Measurements from ENCODE around the gene CS. TPM values are rescaled to one million over a fixed set of nuclear protein-coding genes. Genes with fewer than 3 reads are reported as not detected.
"Not testable (repeated sequence)": the region's sequence is repeated elsewhere in the genome, so short reads cannot be mapped to it uniquely, and the experiment has no call there.

CS gene
- total RNA-seq, 6 experiments from 2014 or later, result 196 to 247 (median 232) TPM

DNA sequence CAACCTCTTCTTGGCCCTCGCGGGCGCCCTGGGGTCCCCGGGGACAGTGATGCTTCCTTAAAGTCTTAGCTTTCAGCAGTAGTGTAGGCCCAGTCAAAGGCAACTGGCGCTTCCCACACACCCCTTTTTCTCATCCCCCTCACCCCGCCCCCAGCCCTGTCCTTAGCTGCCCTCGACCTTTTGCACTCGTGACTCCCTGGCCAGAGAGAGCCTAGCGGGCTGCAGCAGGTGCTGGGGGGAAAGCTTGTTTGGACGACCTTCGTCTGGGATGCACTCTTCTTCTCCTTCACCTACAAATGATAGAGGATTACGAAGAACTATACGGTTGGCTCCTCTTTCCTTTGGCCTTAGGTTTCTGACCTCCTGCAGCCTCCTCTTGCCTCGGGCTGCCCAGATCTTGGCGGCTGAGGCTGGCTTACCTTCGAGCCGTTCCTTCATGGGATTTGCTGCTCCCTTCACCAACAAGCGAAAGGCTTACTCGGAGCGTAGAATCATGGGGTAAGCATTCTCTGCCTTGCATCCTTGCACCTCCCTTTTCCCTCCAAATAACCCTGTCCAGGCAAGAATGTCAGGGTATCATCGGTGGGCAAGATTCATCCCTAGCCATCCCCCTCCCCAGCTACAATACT is 32.6 kb downstream of the CS start:
- no peaks in the 10 kb centered on the region for H3K9me3 Mint-ChIP-seq
- no peaks in the 10 kb centered on the region; the same call in 1 of the 2 replicates for H3K36me3 Mint-ChIP-seq (ENCODE audit: low read depth)
- H3K4me1 Mint-ChIP-seq (ENCODE audit: low read depth), result peaks cover 23% of the 10 kb centered on the region
- peak overlapping the region; percentile 97 for H3K4me3 Mint-ChIP-seq
- TF ChIP-seq, protein P1, sequence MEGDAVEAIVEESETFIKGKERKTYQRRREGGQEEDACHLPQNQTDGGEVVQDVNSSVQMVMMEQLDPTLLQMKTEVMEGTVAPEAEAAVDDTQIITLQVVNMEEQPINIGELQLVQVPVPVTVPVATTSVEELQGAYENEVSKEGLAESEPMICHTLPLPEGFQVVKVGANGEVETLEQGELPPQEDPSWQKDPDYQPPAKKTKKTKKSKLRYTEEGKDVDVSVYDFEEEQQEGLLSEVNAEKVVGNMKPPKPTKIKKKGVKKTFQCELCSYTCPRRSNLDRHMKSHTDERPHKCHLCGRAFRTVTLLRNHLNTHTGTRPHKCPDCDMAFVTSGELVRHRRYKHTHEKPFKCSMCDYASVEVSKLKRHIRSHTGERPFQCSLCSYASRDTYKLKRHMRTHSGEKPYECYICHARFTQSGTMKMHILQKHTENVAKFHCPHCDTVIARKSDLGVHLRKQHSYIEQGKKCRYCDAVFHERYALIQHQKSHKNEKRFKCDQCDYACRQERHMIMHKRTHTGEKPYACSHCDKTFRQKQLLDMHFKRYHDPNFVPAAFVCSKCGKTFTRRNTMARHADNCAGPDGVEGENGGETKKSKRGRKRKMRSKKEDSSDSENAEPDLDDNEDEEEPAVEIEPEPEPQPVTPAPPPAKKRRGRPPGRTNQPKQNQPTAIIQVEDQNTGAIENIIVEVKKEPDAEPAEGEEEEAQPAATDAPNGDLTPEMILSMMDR (IDR thresholded peaks at IDR 0.05), result no peak
- peaks cover 4% of the 10 kb centered on the region for H3K27me3 Mint-ChIP-seq (ENCODE audit: insufficient read depth)
- no peak for DNase-seq
- H3K27ac Mint-ChIP-seq, result peak overlapping the region; percentile 22

DNA sequence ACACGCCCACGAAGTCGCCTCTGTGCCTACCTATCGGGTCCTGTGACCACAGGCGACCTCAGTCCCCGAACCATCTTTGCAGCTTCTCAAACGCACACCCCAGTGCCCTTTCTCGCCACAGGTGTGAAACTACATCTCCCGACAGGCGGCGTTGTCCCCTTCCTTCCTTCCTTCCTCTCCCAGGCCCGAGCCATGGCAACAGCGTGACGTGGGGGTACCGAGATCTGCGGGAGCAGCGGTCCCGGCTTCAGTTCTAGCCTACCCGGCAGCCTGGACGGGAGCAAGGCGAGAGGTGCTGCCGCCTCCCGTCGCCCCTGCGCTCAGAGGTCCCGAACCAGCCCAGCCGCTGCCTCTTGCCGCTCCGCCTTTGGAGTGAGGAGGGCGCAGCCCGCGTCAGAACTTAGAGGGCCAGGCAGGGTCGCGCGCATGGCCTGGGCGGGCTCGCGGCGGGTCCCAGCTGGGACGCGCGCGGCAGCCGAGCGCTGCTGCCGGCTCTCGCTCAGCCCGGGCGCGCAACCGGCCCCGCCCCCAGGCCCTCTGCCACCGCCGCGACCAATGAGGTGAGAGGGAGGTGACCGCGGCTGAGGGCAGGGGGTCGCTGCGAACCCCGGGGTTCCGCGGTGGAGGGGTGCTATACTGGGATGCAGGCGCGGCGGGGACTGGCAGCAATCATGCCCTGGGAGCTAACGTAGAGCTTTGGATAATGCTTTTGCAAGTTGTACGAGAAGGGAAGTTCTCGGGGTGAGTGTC is 33.3 kb downstream of the CS start, which contains the start of gene COQ10A:
TSS of gene COQ10A (plus strand) at position 250 of the 750 bp plus-strand sequence. CDS start at position 427, 177 bp downstream.
- Mint-ChIP-seq H3K4me1 (ENCODE audit: low read depth) (peaks cover 28% of the 10 kb centered on the region), H3K4me3 (peak within 1 kb of the TSS; percentile 97), H3K36me3 (ENCODE audit: low read depth) (peaks cover 3% of the 10 kb centered on the region), H3K27ac (peak within 1 kb of the TSS; percentile 95), H3K27me3 (ENCODE audit: insufficient read depth) (peaks cover 4% of the 10 kb centered on the region), H3K9me3 (no peaks in the 10 kb centered on the region)
- TF ChIP-seq, protein P1 (IDR thresholded peaks at IDR 0.05), result peak; percentile 87
- peak; percentile 87 for DNase-seq

DNA sequence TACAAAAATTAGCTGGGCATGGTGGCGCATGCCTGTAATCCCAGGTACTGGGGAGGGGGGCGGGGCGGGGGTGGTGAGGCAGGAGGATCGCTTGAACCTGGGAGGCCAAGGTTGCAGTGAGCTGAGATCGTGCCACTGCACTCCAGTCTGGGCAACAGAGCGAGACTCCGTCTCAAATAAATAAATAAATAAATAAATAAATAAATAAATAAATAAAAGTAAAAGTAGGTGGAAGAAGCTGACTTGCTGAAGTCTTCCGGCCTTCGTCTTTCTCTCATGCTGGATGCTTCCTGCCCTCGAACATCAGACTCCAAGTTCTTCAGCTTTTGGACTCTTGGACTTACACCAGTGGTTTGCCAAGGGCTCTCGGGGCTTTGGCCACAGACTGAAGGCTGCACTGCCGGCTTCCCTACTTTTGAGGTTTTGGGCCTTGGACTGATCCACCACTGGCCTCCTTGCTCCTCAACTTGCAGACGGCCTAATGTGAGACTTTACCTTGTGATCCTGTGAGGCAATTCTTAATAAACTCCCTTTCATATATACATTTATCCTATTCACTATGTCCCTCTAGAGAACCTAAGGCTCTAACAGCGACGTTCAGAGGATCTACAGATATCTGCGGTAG is 34.0 kb downstream of the CS start:
- not testable (repeated sequence) for DNase-seq; H3K36me3 Mint-ChIP-seq (ENCODE audit: low read depth); H3K9me3 Mint-ChIP-seq; H3K27me3 Mint-ChIP-seq (ENCODE audit: insufficient read depth)
- Mint-ChIP-seq H3K4me3 (peak overlapping the region; percentile 97), H3K27ac (peak overlapping the region; percentile 95), H3K4me1 (ENCODE audit: low read depth) (peaks cover 35% of the 10 kb centered on the region)

DNA sequence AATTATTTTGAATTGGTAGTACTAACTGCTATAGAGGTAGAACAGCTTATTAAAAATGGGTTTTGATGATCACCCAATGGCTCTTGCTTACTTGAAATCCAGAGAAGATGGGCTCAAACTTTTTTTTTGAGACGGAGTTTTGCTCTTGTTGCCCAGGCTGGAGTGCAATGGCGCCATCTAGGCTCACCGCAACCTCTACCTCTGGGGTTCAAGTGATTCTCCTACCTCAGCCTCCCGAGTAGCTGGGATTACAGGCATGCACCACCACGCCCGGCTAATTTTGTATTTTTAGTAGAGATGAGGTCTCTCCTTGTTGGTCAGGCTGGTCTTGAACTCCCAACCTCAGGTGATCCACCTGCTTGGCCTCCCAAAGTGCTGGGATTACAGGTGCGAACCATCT is 37.2 kb downstream of the CS start:
- not testable (repeated sequence) for H3K27me3 Mint-ChIP-seq (ENCODE audit: insufficient read depth); H3K27ac Mint-ChIP-seq; H3K36me3 Mint-ChIP-seq (ENCODE audit: low read depth); H3K4me3 Mint-ChIP-seq; DNase-seq; H3K9me3 Mint-ChIP-seq
- TF ChIP-seq, protein P1 (IDR thresholded peaks at IDR 0.05), result peak; percentile 47
- peaks cover 51% of the 10 kb centered on the region for H3K4me1 Mint-ChIP-seq (ENCODE audit: low read depth)

DNA sequence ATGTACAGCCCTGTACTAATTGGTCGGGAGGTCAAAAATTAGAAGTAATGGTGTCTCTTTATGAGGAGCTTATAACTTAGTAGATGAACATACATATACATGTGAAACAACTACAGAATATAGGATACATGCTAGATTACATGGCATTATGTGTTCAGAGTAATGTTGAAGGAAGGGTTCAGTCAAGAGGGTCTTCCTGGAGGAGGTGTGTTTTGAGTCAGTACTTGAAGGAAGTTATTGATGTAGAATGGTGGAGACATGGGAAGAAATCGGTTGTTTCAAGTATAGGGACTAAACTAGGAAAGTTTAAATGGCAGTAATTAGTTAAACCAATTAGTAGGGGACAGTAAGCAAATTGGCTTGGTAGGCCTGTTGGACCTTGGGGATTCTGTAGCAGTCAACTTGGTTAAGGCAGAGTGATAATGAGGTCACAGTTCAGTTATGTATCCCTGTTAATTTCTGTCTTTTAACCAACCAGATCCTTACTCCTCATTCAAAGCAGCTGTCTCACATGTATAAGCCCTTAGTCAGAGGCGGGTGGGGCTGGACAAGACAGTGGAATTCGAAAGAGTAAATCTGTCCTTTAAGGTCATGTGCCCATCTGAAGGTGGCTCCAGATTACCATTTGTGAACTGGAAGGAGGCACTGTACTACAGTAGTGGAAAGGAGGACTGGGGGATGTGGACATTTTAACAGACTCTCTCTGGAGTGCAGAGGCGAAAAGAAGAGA is 38.5 kb downstream of the CS start:
- H3K36me3 Mint-ChIP-seq (ENCODE audit: low read depth), result peaks cover 17% of the 10 kb centered on the region
- TF ChIP-seq, protein P1 (IDR thresholded peaks at IDR 0.05), result no peak
- peak overlapping the region; percentile 58 for H3K4me3 Mint-ChIP-seq
- H3K4me1 Mint-ChIP-seq (ENCODE audit: low read depth), result peaks cover 49% of the 10 kb centered on the region
- H3K27ac Mint-ChIP-seq, result peak overlapping the region; percentile 89
- no peaks in the 10 kb centered on the region for H3K9me3 Mint-ChIP-seq
- DNase-seq, result peak; percentile 84
- peaks cover 2% of the 10 kb centered on the region; the same call in 1 of the 2 replicates for H3K27me3 Mint-ChIP-seq (ENCODE audit: insufficient read depth)

All from HFFc6 (cell line).